ENCODE measurements around the gene FBXL7. TPM values are rescaled to one million over a fixed set of nuclear protein-coding genes. Genes with fewer than 3 reads are reported as not detected.

The FBXL7 gene
- total and polyA plus RNA-seq, 2 experiments from 2014 or later, result 4.5 to 15.2 TPM

DNA sequence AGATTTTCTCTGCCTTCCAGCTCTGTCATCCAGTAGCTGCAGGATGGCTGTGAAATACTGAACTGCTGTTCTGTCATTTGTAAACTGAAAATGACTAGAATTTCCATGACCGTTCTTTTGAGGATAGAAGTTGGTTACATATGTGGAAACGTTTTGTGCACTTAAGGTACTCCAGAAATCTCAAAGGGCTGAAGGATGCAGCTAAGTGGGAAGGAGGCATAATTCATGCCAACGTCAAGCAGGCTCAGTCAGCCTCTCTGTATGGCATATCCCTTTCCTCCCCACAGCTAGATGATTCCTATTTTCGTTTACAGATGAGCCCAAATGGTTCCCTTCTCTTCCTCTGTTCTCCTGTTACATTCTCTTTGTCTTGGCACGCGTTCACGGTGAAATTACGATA lies 257.6 kb downstream of the FBXL7 start (continued):
- TF ChIP-seq, protein P1, sequence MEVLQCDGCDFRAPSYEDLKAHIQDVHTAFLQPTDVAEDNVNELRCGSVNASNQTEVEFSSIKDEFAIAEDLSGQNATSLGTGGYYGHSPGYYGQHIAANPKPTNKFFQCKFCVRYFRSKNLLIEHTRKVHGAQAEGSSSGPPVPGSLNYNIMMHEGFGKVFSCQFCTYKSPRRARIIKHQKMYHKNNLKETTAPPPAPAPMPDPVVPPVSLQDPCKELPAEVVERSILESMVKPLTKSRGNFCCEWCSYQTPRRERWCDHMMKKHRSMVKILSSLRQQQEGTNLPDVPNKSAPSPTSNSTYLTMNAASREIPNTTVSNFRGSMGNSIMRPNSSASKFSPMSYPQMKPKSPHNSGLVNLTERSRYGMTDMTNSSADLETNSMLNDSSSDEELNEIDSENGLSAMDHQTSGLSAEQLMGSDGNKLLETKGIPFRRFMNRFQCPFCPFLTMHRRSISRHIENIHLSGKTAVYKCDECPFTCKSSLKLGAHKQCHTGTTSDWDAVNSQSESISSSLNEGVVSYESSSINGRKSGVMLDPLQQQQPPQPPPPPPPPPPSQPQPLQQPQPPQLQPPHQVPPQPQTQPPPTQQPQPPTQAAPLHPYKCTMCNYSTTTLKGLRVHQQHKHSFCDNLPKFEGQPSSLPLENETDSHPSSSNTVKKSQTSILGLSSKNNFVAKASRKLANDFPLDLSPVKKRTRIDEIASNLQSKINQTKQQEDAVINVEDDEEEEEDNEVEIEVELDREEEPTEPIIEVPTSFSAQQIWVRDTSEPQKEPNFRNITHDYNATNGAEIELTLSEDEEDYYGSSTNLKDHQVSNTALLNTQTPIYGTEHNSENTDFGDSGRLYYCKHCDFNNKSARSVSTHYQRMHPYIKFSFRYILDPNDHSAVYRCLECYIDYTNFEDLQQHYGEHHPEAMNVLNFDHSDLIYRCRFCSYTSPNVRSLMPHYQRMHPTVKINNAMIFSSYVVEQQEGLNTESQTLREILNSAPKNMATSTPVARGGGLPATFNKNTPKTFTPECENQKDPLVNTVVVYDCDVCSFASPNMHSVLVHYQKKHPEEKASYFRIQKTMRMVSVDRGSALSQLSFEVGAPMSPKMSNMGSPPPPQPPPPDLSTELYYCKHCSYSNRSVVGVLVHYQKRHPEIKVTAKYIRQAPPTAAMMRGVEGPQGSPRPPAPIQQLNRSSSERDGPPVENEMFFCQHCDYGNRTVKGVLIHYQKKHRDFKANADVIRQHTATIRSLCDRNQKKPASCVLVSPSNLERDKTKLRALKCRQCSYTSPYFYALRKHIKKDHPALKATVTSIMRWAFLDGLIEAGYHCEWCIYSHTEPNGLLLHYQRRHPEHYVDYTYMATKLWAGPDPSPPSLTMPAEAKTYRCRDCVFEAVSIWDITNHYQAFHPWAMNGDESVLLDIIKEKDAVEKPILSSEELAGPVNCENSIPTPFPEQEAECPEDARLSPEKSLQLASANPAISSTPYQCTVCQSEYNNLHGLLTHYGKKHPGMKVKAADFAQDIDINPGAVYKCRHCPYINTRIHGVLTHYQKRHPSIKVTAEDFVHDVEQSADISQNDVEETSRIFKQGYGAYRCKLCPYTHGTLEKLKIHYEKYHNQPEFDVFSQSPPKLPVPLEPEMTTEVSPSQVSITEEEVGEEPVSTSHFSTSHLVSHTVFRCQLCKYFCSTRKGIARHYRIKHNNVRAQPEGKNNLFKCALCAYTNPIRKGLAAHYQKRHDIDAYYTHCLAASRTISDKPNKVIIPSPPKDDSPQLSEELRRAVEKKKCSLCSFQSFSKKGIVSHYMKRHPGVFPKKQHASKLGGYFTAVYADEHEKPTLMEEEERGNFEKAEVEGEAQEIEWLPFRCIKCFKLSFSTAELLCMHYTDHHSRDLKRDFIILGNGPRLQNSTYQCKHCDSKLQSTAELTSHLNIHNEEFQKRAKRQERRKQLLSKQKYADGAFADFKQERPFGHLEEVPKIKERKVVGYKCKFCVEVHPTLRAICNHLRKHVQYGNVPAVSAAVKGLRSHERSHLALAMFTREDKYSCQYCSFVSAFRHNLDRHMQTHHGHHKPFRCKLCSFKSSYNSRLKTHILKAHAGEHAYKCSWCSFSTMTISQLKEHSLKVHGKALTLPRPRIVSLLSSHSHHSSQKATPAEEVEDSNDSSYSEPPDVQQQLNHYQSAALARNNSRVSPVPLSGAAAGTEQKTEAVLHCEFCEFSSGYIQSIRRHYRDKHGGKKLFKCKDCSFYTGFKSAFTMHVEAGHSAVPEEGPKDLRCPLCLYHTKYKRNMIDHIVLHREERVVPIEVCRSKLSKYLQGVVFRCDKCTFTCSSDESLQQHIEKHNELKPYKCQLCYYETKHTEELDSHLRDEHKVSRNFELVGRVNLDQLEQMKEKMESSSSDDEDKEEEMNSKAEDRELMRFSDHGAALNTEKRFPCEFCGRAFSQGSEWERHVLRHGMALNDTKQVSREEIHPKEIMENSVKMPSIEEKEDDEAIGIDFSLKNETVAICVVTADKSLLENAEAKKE (CRISPR knock-in tag; IDR thresholded peaks at IDR 0.05), result no peak
- no peak for TF ChIP-seq STAT1 (IDR thresholded peaks at IDR 0.05; ENCODE audit: unreplicated experiment)
- TF ChIP-seq ETS1 (IDR thresholded peaks at IDR 0.05), result no peak
- TF ChIP-seq POLR2AphosphoS5 (IDR thresholded peaks at IDR 0.05; ENCODE audit: low read depth), result no peak

DNA sequence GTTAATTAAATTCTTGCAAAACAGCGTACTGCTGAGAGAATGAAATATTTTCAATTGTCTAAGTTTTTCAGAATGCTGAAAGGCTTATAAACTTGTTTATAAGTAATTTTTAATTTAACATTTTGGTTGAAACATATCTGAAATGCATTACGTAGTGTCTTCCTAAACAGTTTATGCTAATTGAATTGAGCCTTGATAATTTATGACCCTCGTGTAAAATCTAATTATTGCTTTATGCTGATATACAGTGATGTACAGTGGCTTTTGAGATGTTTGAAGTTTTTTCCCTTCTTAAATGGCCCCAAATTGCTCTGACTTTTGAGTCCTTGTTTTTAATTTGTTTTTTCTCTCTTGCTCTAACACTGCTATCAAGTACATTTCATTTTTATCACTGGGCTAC lies 262.7 kb downstream of the FBXL7 start:
- H3K4me2 ChIP-seq, result no peak overlapping the region
- peaks cover 6% of the 10 kb centered on the region; the same call in 1 of the 2 replicates for H3K79me2 ChIP-seq (replicated peaks; ENCODE audit: insufficient read depth)
- no peaks in the 10 kb centered on the region for H3K9me2 ChIP-seq (ENCODE audit: insufficient read depth)
- H3K4me1 Mint-ChIP-seq, result peaks cover 4% of the 10 kb centered on the region
- H3K36me3 Mint-ChIP-seq (ENCODE audit: low read depth), result no peaks in the 10 kb centered on the region
- no peaks in the 10 kb centered on the region for H3F3A ChIP-seq (replicated peaks; ENCODE audit: low read depth)
- H4K20me1 ChIP-seq (replicated peaks; ENCODE audit: insufficient read depth), result no peaks in the 10 kb centered on the region
- peaks cover 6% of the 10 kb centered on the region for H3K27me3 Mint-ChIP-seq (ENCODE audit: insufficient read depth, low read depth, poor library complexity)
- ATAC-seq, result no peak
- no peak overlapping the region for H2AFZ ChIP-seq
- DNase-seq (ENCODE audit: low spot score), result no peak
- no peak overlapping the region for H3K4me3 ChIP-seq
- no peak overlapping the region for H3K4me3 Mint-ChIP-seq
- H3K27me3 ChIP-seq (ENCODE audit: insufficient read depth), result no peaks in the 10 kb centered on the region
- no peak overlapping the region for H3K27ac Mint-ChIP-seq
- no peak overlapping the region for H3K27ac ChIP-seq (ENCODE audit: low read depth)
- no peaks in the 10 kb centered on the region for H3K9me3 Mint-ChIP-seq
- no peaks in the 10 kb centered on the region for H3K36me3 ChIP-seq (ENCODE audit: insufficient read depth)
- H3K4me1 ChIP-seq (ENCODE audit: insufficient read depth), result no peaks in the 10 kb centered on the region
- TF ChIP-seq EZH2 (IDR thresholded peaks at IDR 0.05; ENCODE audit: low read depth, unreplicated experiment), result no peak
- TF ChIP-seq, protein P2, sequence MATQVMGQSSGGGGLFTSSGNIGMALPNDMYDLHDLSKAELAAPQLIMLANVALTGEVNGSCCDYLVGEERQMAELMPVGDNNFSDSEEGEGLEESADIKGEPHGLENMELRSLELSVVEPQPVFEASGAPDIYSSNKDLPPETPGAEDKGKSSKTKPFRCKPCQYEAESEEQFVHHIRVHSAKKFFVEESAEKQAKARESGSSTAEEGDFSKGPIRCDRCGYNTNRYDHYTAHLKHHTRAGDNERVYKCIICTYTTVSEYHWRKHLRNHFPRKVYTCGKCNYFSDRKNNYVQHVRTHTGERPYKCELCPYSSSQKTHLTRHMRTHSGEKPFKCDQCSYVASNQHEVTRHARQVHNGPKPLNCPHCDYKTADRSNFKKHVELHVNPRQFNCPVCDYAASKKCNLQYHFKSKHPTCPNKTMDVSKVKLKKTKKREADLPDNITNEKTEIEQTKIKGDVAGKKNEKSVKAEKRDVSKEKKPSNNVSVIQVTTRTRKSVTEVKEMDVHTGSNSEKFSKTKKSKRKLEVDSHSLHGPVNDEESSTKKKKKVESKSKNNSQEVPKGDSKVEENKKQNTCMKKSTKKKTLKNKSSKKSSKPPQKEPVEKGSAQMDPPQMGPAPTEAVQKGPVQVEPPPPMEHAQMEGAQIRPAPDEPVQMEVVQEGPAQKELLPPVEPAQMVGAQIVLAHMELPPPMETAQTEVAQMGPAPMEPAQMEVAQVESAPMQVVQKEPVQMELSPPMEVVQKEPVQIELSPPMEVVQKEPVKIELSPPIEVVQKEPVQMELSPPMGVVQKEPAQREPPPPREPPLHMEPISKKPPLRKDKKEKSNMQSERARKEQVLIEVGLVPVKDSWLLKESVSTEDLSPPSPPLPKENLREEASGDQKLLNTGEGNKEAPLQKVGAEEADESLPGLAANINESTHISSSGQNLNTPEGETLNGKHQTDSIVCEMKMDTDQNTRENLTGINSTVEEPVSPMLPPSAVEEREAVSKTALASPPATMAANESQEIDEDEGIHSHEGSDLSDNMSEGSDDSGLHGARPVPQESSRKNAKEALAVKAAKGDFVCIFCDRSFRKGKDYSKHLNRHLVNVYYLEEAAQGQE (IDR thresholded peaks at IDR 0.05; ENCODE audit: unreplicated experiment), result no peak
- no peak for TF ChIP-seq ETS1 (IDR thresholded peaks at IDR 0.05)
- no peak for TF ChIP-seq ZNF331 (CRISPR knock-in tag; IDR thresholded peaks at IDR 0.05; ENCODE audit: low read depth)
- TF ChIP-seq POLR2AphosphoS5 (IDR thresholded peaks at IDR 0.05; ENCODE audit: low read depth), result no peak
- TF ChIP-seq EZH2phosphoT487 (IDR thresholded peaks at IDR 0.05; ENCODE audit: unreplicated experiment), result no peak
- no peak for TF ChIP-seq NANOG (IDR thresholded peaks at IDR 0.05; ENCODE audit: borderline replicate concordance)
- no peak for TF ChIP-seq STAT1 (IDR thresholded peaks at IDR 0.05; ENCODE audit: unreplicated experiment)
- no peak for TF ChIP-seq CTCF (conservative IDR thresholded peaks at IDR 0.05; ENCODE audit: low read depth in 2 of 2)
